Brain microvascular endothelial cell (primary cell): ENCODE measurements around the gene RBBP8NL.

Experiments
- DNase-seq: peaks from one replicate; pipeline ENCODE4 v3.0.0-alpha.2; 2020
- H3K27ac ChIP-seq: fragments of 250-450 bp; sonication (Bioruptor Pico); 2 replicates; pipeline ENCODE4 v1.5.1; 2020; ENCODE audit warnings: mild to moderate bottlenecking, moderate library complexity
- H3K27me3 ChIP-seq: fragments of 250-450 bp; sonication (Bioruptor Pico); replicated peaks from 2 replicates; pipeline ENCODE4 v1.5.1; 2020; ENCODE audit warnings: mild to moderate bottlenecking
- H3K36me3 ChIP-seq: fragments of 250-450 bp; sonication (Bioruptor Pico); replicated peaks from 2 replicates; pipeline ENCODE4 v1.5.1; 2020; ENCODE audit warnings: mild to moderate bottlenecking
- H3K4me3 ChIP-seq: 2 replicates; pipeline ENCODE4 v1.5.1; 2011; ENCODE audit warnings: low read depth, mild to moderate bottlenecking, control low read depth, low read length, moderate library complexity
- CTCF ChIP-seq: IDR thresholded peaks from 2 replicates; pipeline ENCODE4 v1.5.1; 2011; ENCODE audit warnings: low read depth, mild to moderate bottlenecking, moderate library complexity, low read length, control low read depth, inconsistent platforms; ENCODE audit errors: missing control alignments
- in situ Hi-C: cut with HindIII; loops from 2 replicates; pipeline ENCODE4 v1.10.0; 2017; ENCODE audit warnings: low sequenced_read_pairs, low pct_ligation_motif_present

RBBP8NL gene

GRCh38 chr20:62445553-62446340 lies 18.4 kb upstream of the RBBP8NL start:
- no peak overlapping the region for H3K27ac ChIP-seq
- no peaks in the 10 kb centered on the region for H3K27me3 ChIP-seq
- in situ Hi-C loops: loop anchor here (25.0 kb wide), 1 partner anchor 92 kb away; no protein-coding TSS in a partner anchor
- no peaks in the 10 kb centered on the region for H3K36me3 ChIP-seq
- no peak for TF ChIP-seq CTCF
- DNase-seq: no peak
- no peak overlapping the region for H3K4me3 ChIP-seq

DNA sequence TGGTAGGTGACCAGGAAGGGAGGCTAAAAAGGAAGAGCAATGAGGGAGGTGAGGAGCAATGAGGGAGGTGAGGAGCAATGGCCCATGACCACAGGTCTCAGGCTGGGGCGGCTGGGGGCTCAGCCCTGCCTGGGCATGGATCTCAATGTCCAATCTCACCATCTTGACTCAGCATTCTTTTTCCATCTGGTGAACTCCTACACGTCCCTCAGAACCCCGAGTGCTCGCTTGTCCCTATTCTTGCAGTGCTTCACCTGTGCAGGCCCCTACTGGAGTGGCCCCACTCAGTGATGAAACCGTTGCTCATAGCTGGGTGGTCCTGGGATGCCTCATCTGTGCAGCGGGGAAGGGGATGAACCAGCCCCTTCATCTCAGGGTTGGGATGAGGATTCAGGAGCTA lies 16.9 kb upstream of the RBBP8NL start:
- in situ Hi-C loops: loop anchor here (25.0 kb wide), 1 partner anchor 93 kb away; no protein-coding TSS in a partner anchor
- no peaks in the 10 kb centered on the region for H3K27me3 ChIP-seq
- no peak for TF ChIP-seq CTCF
- H3K4me3 ChIP-seq: no peak overlapping the region
- H3K27ac ChIP-seq: no peak overlapping the region
- DNase-seq: no peak
- H3K36me3 ChIP-seq: no peaks in the 10 kb centered on the region

DNA sequence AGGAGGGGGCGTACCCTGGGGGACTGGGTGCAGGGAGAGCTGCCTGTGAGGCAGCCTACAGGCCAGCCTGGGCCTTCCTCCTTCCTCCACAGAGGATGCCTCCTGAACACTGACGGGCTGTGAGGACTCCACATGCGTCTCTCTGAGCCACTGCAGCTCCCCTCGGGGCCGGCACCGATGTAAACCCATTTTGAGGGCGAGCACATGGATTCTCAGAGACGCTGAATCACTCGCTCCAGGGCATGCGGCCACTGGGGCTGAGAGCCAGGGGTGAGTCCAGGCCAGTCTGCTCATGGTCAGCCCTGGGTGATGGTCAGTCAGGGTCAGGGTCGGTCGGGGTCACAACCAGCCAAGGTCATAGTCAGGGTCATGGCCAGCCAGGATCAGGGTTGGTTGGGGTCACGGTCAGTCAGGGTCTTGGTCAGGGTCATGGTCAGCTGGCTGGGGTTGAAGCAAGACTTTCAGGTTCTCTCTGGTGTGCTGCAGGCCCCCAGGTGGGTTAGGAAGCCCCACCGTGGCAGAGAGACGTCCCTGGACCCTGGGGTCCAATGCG lies 14.7 kb upstream of the RBBP8NL start:
- Histone ChIP-seq H3K4me3 (no peak overlapping the region), H3K27ac (no peak overlapping the region), H3K36me3 (no peaks in the 10 kb centered on the region), H3K27me3 (no peaks in the 10 kb centered on the region)
- in situ Hi-C loops: loop anchor here (25.0 kb wide), 1 partner anchor 95 kb away; no protein-coding TSS in a partner anchor
- TF ChIP-seq CTCF: no peak
- DNase-seq: no peak

DNA sequence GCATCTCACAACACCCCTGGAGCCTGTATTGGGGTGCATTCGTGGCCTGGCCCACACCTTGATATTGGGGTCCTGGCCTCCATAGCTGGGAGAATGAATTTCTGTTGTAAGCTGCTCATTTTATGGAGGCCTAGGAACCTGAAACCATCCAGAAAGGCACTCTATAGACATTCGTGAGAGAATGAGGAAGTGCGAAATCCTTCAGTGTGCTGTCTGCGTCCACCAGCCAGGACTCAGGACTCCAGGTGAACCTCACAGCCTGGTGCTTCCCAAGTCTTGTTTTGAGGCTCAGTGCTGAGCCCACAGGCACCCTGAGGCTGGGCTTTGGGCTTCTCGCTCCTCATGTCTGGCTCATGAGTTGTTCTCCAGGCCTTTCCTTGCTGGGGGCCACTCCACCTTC lies 11.9 kb upstream of the RBBP8NL start:
- no peak overlapping the region for H3K27ac ChIP-seq
- in situ Hi-C loops: loop anchor here (25.0 kb wide), 1 partner anchor 98 kb away; no protein-coding TSS in a partner anchor
- DNase-seq: no peak
- H3K27me3 ChIP-seq: peaks cover 1% of the 10 kb centered on the region
- H3K4me3 ChIP-seq: no peak overlapping the region
- no peaks in the 10 kb centered on the region for H3K36me3 ChIP-seq
- no peak for TF ChIP-seq CTCF

- no peak overlapping the region for H3K4me3 ChIP-seq
- no peak for DNase-seq
- H3K27me3 ChIP-seq: peaks cover 1% of the 10 kb centered on the region
- no peaks in the 10 kb centered on the region for H3K36me3 ChIP-seq
- TF ChIP-seq CTCF: no peak
- no peak overlapping the region for H3K27ac ChIP-seq
- in situ Hi-C loops: loop anchor here (25.0 kb wide), 1 partner anchor 99 kb away; no protein-coding TSS in a partner anchor
Observed at GRCh38 chr20:62437927-62438326, 10.6 kb upstream of the RBBP8NL start.

DNA sequence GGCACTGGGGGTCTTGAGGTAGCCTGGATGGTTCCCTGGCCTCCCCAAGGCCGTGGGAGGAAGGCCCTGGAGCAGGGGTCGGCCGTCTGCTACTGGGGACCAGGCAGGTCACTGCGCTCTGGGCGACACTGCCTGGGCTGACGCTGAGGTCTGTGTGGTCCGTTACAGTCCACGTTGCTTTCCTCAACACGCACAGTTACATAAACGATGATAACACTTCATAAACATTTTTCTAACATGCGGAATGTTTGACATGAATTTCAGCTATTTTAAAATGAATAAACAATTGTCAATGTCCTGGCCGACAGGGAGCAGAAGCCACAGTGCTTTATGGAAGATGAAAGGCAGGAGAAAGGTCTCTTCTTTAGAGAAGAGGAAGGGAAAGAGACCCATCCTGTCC lies 10.2 kb upstream of the RBBP8NL start:
- in situ Hi-C loops: loop anchor here (25.0 kb wide), 1 partner anchor 100 kb away; no protein-coding TSS in a partner anchor
- Histone ChIP-seq H3K4me3 (no peak overlapping the region), H3K27ac (no peak overlapping the region), H3K36me3 (no peaks in the 10 kb centered on the region), H3K27me3 (peaks cover 1% of the 10 kb centered on the region)
- DNase-seq: no peak
- TF ChIP-seq CTCF: no peak
